GM12891 (cell line): Measurements from ENCODE around the gene ARFIP1.

Experiments
- POLR2A ChIP-seq: IDR thresholded peaks from 2 replicates; pipeline ENCODE4 v1.6.1; 2011; ENCODE audit warnings: low read depth, low read length, control low read depth
- POLR2AphosphoS5 ChIP-seq: IDR thresholded peaks from 2 replicates; pipeline ENCODE4 v1.6.1; 2011; ENCODE audit warnings: low read depth, low read length, control low read depth

DNA sequence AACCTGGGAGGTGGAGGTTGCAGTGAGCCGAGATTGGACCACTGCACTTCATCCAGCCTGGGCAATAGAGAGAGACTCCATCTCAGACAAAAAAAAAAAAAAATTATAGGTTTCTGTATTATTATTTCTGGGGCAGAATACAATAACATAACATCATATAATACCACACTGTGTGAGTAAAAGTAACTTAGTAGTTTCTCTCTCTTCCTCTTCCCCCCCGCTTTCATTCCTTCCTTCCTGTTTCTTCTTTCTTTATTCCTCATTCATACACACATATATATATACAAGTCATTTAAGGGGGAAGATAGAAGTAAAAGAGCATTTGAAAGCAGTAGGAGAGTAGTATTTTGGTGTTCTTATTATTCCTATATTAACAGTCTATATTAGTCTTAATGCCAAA is 100.5 kb downstream of the ARFIP1 start:
- TF ChIP-seq POLR2AphosphoS5 (no peak), POLR2A (no peak)
